GM18502 (cell line): ENCODE measurements around the gene ICAM4.
"Not testable (repeated sequence)": the region's sequence is repeated elsewhere in the genome, so short reads cannot be mapped to it uniquely, and the experiment has no call there.

Experiments
- ATAC-seq: cut with Tn5 transposase; IDR thresholded peaks from one replicate; pipeline ENCODE4 v1.9.1; 2021; ENCODE audit warnings: mild to moderate bottlenecking; ENCODE audit not compliant: unreplicated experiment, poor library complexity

ICAM4 gene

GRCh38 chr19:10336725-10337124, 50.0 kb downstream of the ICAM4 start:
- not testable (repeated sequence) for ATAC-seq
